Measurements from ENCODE around the gene MCU. TPM values are rescaled to one million over a fixed set of nuclear protein-coding genes. Genes with fewer than 3 reads are reported as not detected.

Gene MCU
- total RNA-seq, 1 donor from 2014 or later, result 31.8 TPM

- Mint-ChIP-seq H3K4me1 (ENCODE audit: low read depth, unreplicated experiment) (peaks cover 22% of the 10 kb centered on the region), H3K27ac (ENCODE audit: unreplicated experiment) (peak overlapping the region; percentile 69), H3K4me3 (ENCODE audit: unreplicated experiment) (peak overlapping the region; percentile 0), H3K36me3 (ENCODE audit: low read depth, unreplicated experiment) (peaks cover 6% of the 10 kb centered on the region), H3K27me3 (ENCODE audit: low read depth, unreplicated experiment) (no peaks in the 10 kb centered on the region), H3K9me3 (ENCODE audit: unreplicated experiment) (no peaks in the 10 kb centered on the region)
- Histone ChIP-seq H3K4me3 (ENCODE audit: insufficient read depth, low read depth, low read length) (no peak overlapping the region), H3K27ac (ENCODE audit: low read depth, low read length) (no peak overlapping the region), H3K4me1 (ENCODE audit: insufficient read depth, low read length) (peaks cover 7% of the 10 kb centered on the region), H3K27me3 (ENCODE audit: insufficient read depth, low read length) (no peaks in the 10 kb centered on the region), H3K4me2 (ENCODE audit: low read length) (no peak overlapping the region), H3K9me3 (ENCODE audit: insufficient read depth, low read depth, low read length) (no peaks in the 10 kb centered on the region), H3K9ac (ENCODE audit: low read length) (no peak overlapping the region), H4K20me1 (ENCODE audit: insufficient read depth, low read length) (peaks cover 15% of the 10 kb centered on the region), H2AFZ (ENCODE audit: low read depth, low read length) (no peak overlapping the region), H3K36me3 (ENCODE audit: insufficient read depth, low read length) (peaks cover 3% of the 10 kb centered on the region), H3K79me2 (ENCODE audit: insufficient read depth, low read length) (peaks cover 18% of the 10 kb centered on the region)
- FAIRE-seq, result peak; percentile 71
- TF ChIP-seq EZH2 (IDR thresholded peaks at IDR 0.05; ENCODE audit: insufficient read depth, low read length) (no peak), CTCF (IDR thresholded peaks at IDR 0.05; ENCODE audit: insufficient read depth, low read depth, low read length) (no peak)
- no peak for DNase-seq (ENCODE audit: low read depth)
Observed at GRCh38 chr10:72720814-72721660, 29.1 kb downstream of the MCU start.

- H3K4me3 Mint-ChIP-seq (ENCODE audit: unreplicated experiment), result no peak overlapping the region
- no peaks in the 10 kb centered on the region for H3K27me3 Mint-ChIP-seq (ENCODE audit: low read depth, unreplicated experiment)
- FAIRE-seq (peak; percentile 64), DNase-seq (ENCODE audit: low read depth) (no peak)
- no peak overlapping the region for H3K4me3 ChIP-seq (ENCODE audit: insufficient read depth, low read depth, low read length)
- no peaks in the 10 kb centered on the region for H3K9me3 ChIP-seq (ENCODE audit: insufficient read depth, low read depth, low read length)
- no peak overlapping the region for H3K9ac ChIP-seq (ENCODE audit: low read length)
- no peaks in the 10 kb centered on the region for H3K27me3 ChIP-seq (ENCODE audit: insufficient read depth, low read length)
- no peaks in the 10 kb centered on the region for H3K9me3 Mint-ChIP-seq (ENCODE audit: unreplicated experiment)
- peaks cover 35% of the 10 kb centered on the region for H3K79me2 ChIP-seq (ENCODE audit: insufficient read depth, low read length)
- peaks cover 19% of the 10 kb centered on the region for H3K4me1 Mint-ChIP-seq (ENCODE audit: low read depth, unreplicated experiment)
- H3K4me2 ChIP-seq (ENCODE audit: low read length), result no peak overlapping the region
- H3K27ac Mint-ChIP-seq (ENCODE audit: unreplicated experiment), result peak overlapping the region; percentile 15
- H3K36me3 ChIP-seq (ENCODE audit: insufficient read depth, low read length), result no peaks in the 10 kb centered on the region
- no peak overlapping the region for H3K27ac ChIP-seq (ENCODE audit: low read depth, low read length)
- H3K36me3 Mint-ChIP-seq (ENCODE audit: low read depth, unreplicated experiment), result peaks cover 5% of the 10 kb centered on the region
- peaks cover 9% of the 10 kb centered on the region for H4K20me1 ChIP-seq (ENCODE audit: insufficient read depth, low read length)
- no peak overlapping the region for H2AFZ ChIP-seq (ENCODE audit: low read depth, low read length)
- no peaks in the 10 kb centered on the region for H3K4me1 ChIP-seq (ENCODE audit: insufficient read depth, low read length)
- TF ChIP-seq EZH2 (IDR thresholded peaks at IDR 0.05; ENCODE audit: insufficient read depth, low read length), result no peak
- no peak for TF ChIP-seq CTCF (IDR thresholded peaks at IDR 0.05; ENCODE audit: insufficient read depth, low read depth, low read length)
Observed at GRCh38 chr10:72727130-72727529, 35.2 kb downstream of the MCU start.

- no peaks in the 10 kb centered on the region for H3K36me3 ChIP-seq (ENCODE audit: insufficient read depth, low read length)
- H4K20me1 ChIP-seq (ENCODE audit: insufficient read depth, low read length), result peaks cover 15% of the 10 kb centered on the region
- no peak overlapping the region for H3K27ac ChIP-seq (ENCODE audit: low read depth, low read length)
- peaks cover 19% of the 10 kb centered on the region for H3K4me1 Mint-ChIP-seq (ENCODE audit: low read depth, unreplicated experiment)
- no peaks in the 10 kb centered on the region for H3K9me3 Mint-ChIP-seq (ENCODE audit: unreplicated experiment)
- no peak overlapping the region for H3K9ac ChIP-seq (ENCODE audit: low read length)
- no peak overlapping the region for H3K4me3 Mint-ChIP-seq (ENCODE audit: unreplicated experiment)
- no peaks in the 10 kb centered on the region for H3K27me3 Mint-ChIP-seq (ENCODE audit: low read depth, unreplicated experiment)
- no peak overlapping the region for H3K4me3 ChIP-seq (ENCODE audit: insufficient read depth, low read depth, low read length)
- H3K27ac Mint-ChIP-seq (ENCODE audit: unreplicated experiment), result no peak overlapping the region
- no peaks in the 10 kb centered on the region for H3K9me3 ChIP-seq (ENCODE audit: insufficient read depth, low read depth, low read length)
- no peaks in the 10 kb centered on the region for H3K4me1 ChIP-seq (ENCODE audit: insufficient read depth, low read length)
- DNase-seq (ENCODE audit: low read depth) (no peak), FAIRE-seq (no peak)
- no peaks in the 10 kb centered on the region for H3K27me3 ChIP-seq (ENCODE audit: insufficient read depth, low read length)
- H3K79me2 ChIP-seq (ENCODE audit: insufficient read depth, low read length), result peaks cover 38% of the 10 kb centered on the region
- H3K36me3 Mint-ChIP-seq (ENCODE audit: low read depth, unreplicated experiment), result peaks cover 5% of the 10 kb centered on the region
- H3K4me2 ChIP-seq (ENCODE audit: low read length), result no peak overlapping the region
- TF ChIP-seq EZH2 (IDR thresholded peaks at IDR 0.05; ENCODE audit: insufficient read depth, low read length) (no peak), CTCF (IDR thresholded peaks at IDR 0.05; ENCODE audit: insufficient read depth, low read depth, low read length) (no peak)
- no peak overlapping the region for H2AFZ ChIP-seq (ENCODE audit: low read depth, low read length)
Observed at GRCh38 chr10:72728462-72728861, 36.5 kb downstream of the MCU start.
